ENCODE data around the gene DSCAML1.

DNA sequence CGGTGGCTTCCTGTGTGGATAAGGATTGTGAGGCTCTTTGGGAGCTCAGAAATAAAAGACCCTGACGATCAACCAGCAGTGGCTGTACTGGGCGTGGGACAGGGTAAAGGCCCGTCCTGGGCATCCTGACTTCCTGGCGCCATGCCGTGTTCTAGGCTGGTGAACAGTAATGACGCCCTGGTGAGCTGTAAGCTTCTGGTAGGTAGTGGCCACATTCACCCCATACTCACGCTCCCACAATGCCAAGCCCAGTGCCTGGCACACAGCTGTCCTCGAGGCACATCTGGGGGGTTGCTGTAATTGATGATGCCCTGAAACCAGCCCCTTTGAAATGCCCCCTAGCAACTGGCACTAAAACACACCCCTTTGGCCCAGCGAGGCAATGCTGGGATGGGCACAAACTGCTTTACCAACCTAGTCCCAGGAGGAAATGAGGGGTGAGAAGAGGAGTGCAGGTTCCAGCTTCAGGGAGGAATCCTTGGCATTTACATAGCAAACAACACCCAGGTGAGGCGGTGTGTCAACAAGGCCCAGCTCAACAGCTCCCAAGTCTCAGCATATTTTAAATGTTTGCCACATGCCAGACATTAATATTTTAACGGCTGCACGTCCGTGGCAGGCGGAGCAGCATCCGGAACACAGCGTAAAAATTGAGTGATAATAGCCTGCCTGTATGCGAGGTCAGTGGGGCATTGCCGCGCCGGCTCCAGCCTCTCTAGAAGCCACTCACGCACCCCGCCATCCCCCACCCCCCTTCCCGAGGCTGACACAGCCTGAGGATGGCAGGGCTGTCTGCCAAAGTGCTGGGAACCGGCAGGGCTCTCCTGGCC lies 79.3 kb downstream of the DSCAML1 start:
- TF ChIP-seq ATF3 (IDR thresholded peaks at IDR 0.05), result no peak
- TF ChIP-seq CTCF (IDR thresholded peaks at IDR 0.05 in 2 of 3, conservative IDR thresholded peaks at IDR 0.05 in 1 of 3; ENCODE audit: borderline replicate concordance in 1 of 3, insufficient read depth in 1 of 3, low read depth in 2 of 3, low read length in 2 of 3), result no peak
- TF ChIP-seq, protein P1, sequence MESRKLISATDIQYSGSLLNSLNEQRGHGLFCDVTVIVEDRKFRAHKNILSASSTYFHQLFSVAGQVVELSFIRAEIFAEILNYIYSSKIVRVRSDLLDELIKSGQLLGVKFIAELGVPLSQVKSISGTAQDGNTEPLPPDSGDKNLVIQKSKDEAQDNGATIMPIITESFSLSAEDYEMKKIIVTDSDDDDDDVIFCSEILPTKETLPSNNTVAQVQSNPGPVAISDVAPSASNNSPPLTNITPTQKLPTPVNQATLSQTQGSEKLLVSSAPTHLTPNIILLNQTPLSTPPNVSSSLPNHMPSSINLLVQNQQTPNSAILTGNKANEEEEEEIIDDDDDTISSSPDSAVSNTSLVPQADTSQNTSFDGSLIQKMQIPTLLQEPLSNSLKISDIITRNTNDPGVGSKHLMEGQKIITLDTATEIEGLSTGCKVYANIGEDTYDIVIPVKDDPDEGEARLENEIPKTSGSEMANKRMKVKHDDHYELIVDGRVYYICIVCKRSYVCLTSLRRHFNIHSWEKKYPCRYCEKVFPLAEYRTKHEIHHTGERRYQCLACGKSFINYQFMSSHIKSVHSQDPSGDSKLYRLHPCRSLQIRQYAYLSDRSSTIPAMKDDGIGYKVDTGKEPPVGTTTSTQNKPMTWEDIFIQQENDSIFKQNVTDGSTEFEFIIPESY (IDR thresholded peaks at IDR 0.05; ENCODE audit: extremely low read depth, insufficient replicate concordance, low read length), result no peak
- TF ChIP-seq EZH2phosphoT487 (IDR thresholded peaks at IDR 0.05; ENCODE audit: borderline replicate concordance), result no peak
- no peak for TF ChIP-seq POLR2A (IDR thresholded peaks at IDR 0.05; ENCODE audit: borderline replicate concordance, extremely low read depth, insufficient read depth, insufficient read length)
- TF ChIP-seq, protein P2, sequence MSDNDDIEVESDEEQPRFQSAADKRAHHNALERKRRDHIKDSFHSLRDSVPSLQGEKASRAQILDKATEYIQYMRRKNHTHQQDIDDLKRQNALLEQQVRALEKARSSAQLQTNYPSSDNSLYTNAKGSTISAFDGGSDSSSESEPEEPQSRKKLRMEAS (IDR thresholded peaks at IDR 0.05), result no peak
- no peak for TF ChIP-seq EZH2 (IDR thresholded peaks at IDR 0.05)

Measured in HCT116 (cell line).